ENCODE data around the gene RIMS1. TPM values are rescaled to one million over a fixed set of nuclear protein-coding genes. Genes with fewer than 3 reads are reported as not detected.

The RIMS1 gene
- total and polyA plus RNA-seq, 4 donors = 0.14 to 5.7 (median 1.6) TPM

DNA sequence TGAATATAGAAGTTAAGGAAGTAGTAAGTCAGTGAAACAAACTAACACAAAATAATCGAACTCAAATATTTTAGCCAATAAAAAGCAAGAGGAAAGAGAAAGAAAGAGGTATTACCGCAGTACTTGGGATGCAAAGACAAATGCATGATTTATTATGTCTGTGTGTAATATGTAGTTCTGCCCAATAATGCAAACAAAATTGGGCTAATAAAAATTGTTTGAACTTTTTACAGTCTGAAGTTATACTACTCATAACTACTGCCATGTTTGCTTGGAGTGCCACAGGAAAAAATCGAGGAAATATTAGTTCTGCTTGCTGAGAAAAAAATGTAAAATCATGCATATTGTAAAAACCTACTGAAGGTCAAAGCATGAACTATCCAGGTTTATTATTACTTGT, 375.2 kb downstream of the RIMS1 start:
- no peak overlapping the region for H3K4me3 ChIP-seq
- no peaks in the 10 kb centered on the region for H3K9me3 ChIP-seq (ENCODE audit: control insufficient read depth in 4 of 4, insufficient read depth in 3 of 4, low read length in 3 of 4)
- DNase-seq (no peak), ATAC-seq (ENCODE audit: insufficient read depth, low FRiP score) (no peak)
- H3K27me3 ChIP-seq (ENCODE audit: control insufficient read depth in 3 of 3, insufficient read depth in 3 of 3, low read length in 2 of 3) = no peaks in the 10 kb centered on the region
- WGBS, 2 donors = 86 to 89% methylated on average over 3 of the region's 3 CpGs
- TF ChIP-seq, protein P1, sequence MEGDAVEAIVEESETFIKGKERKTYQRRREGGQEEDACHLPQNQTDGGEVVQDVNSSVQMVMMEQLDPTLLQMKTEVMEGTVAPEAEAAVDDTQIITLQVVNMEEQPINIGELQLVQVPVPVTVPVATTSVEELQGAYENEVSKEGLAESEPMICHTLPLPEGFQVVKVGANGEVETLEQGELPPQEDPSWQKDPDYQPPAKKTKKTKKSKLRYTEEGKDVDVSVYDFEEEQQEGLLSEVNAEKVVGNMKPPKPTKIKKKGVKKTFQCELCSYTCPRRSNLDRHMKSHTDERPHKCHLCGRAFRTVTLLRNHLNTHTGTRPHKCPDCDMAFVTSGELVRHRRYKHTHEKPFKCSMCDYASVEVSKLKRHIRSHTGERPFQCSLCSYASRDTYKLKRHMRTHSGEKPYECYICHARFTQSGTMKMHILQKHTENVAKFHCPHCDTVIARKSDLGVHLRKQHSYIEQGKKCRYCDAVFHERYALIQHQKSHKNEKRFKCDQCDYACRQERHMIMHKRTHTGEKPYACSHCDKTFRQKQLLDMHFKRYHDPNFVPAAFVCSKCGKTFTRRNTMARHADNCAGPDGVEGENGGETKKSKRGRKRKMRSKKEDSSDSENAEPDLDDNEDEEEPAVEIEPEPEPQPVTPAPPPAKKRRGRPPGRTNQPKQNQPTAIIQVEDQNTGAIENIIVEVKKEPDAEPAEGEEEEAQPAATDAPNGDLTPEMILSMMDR (IDR thresholded peaks at IDR 0.05; ENCODE audit: control extremely low read depth, extremely low read depth) = no peak
- no peaks in the 10 kb centered on the region for H3K36me3 ChIP-seq (ENCODE audit: control insufficient read depth in 4 of 4, insufficient read depth in 4 of 4, low read length in 4 of 4)
- no peak overlapping the region for H3K9ac ChIP-seq (ENCODE audit: insufficient read depth in 1 of 2, low read length in 2 of 2)
- H3K4me1 ChIP-seq (ENCODE audit: control insufficient read depth in 5 of 5, insufficient read depth in 5 of 5, low read length in 5 of 5) = no peaks in the 10 kb centered on the region
- H3K27ac ChIP-seq (ENCODE audit: low read depth in 1 of 2, low read length in 1 of 2) = no peak overlapping the region

DNA sequence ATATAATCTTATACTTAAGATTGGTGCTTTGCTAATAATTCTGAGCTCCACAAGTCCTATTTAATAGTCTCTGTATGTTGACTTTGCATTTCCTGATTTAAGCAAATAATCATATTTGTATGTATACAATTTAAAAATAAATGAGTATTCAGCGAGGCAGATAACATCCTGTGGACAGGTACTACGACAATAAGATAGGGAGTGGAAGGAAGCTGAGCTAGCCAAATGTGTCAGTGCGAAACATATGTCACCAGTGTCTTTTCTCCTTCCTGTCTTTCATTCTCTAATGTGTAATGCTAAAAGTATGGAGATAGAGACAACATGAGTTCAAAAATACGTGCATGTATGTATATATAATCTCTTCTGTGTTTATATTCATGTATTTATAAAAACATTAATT, 375.9 kb downstream of the RIMS1 start:
- H3K27ac ChIP-seq (ENCODE audit: low read depth in 1 of 2, low read length in 1 of 2) = no peak overlapping the region
- DNase-seq (no peak), ATAC-seq (ENCODE audit: insufficient read depth, low FRiP score) (no peak)
- H3K4me1 ChIP-seq (ENCODE audit: control insufficient read depth in 5 of 5, insufficient read depth in 5 of 5, low read length in 5 of 5) = no peaks in the 10 kb centered on the region
- WGBS, 2 donors = 71 to 75% methylated on average over 4 of the region's 4 CpGs
- TF ChIP-seq, protein P1 (IDR thresholded peaks at IDR 0.05; ENCODE audit: control extremely low read depth, extremely low read depth) = no peak
- no peaks in the 10 kb centered on the region for H3K9me3 ChIP-seq (ENCODE audit: control insufficient read depth in 4 of 4, insufficient read depth in 3 of 4, low read length in 3 of 4)
- no peak overlapping the region for H3K9ac ChIP-seq (ENCODE audit: insufficient read depth in 1 of 2, low read length in 2 of 2)
- H3K27me3 ChIP-seq (ENCODE audit: control insufficient read depth in 3 of 3, insufficient read depth in 3 of 3, low read length in 2 of 3) = no peaks in the 10 kb centered on the region
- H3K4me3 ChIP-seq = no peak overlapping the region
- no peaks in the 10 kb centered on the region for H3K36me3 ChIP-seq (ENCODE audit: control insufficient read depth in 4 of 4, insufficient read depth in 4 of 4, low read length in 4 of 4)

DNA sequence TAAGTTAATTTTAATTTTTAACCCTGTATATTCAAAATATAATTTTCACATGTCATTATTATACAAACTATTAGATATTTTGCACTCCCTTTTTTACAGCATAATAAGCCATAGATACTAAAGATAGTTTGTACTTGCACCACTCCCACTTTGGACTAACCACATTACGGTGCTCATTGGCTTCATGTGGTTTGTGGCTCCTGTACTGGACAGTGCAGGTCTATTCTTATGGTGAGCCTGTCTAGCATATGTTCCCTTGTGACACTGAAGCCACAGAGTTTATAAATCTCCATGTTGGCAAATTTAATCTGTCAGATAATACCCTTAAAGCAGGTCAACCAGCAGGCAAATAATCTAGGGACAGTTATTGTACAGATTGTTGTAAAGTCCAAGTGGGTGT, 381.1 kb downstream of the RIMS1 start:
- 90 to 93% methylated on average over 1 of the region's 1 CpG for WGBS, 2 donors
- H3K9me3 ChIP-seq (ENCODE audit: control insufficient read depth in 4 of 4, insufficient read depth in 3 of 4, low read length in 3 of 4) = no peaks in the 10 kb centered on the region
- H3K9ac ChIP-seq (ENCODE audit: insufficient read depth in 1 of 2, low read length in 2 of 2) = no peak overlapping the region
- H3K27me3 ChIP-seq (ENCODE audit: control insufficient read depth in 3 of 3, insufficient read depth in 3 of 3, low read length in 2 of 3) = no peaks in the 10 kb centered on the region
- DNase-seq (no peak), ATAC-seq (ENCODE audit: insufficient read depth, low FRiP score) (no peak)
- H3K36me3 ChIP-seq (ENCODE audit: control insufficient read depth in 4 of 4, insufficient read depth in 4 of 4, low read length in 4 of 4) = no peaks in the 10 kb centered on the region
- H3K4me3 ChIP-seq = no peak overlapping the region
- H3K4me1 ChIP-seq (ENCODE audit: control insufficient read depth in 5 of 5, insufficient read depth in 5 of 5, low read length in 5 of 5) = no peaks in the 10 kb centered on the region
- H3K27ac ChIP-seq (ENCODE audit: low read depth in 1 of 2, low read length in 1 of 2) = no peak overlapping the region
- TF ChIP-seq, protein P1 (IDR thresholded peaks at IDR 0.05; ENCODE audit: control extremely low read depth, extremely low read depth) = no peak

DNA sequence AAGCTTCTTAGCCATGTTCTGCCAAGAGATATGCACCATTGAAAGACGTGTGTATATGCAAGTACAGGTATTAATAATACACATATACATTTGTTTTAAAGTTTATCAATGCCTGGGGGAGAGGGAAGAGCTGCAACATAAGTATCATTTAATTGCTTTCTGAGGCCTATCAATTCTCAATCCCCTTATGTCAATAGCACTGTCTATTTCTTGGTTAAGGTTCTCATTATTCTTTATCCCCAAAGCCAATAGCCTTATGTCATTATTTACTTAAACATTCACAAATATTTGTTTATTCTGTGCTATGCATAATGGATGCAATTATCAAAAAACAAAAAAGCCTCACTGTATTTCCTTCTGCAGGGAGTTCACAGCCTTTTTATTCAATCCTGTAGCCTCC, 385.2 kb downstream of the RIMS1 start:
- no peaks in the 10 kb centered on the region for H3K9me3 ChIP-seq (ENCODE audit: control insufficient read depth in 4 of 4, insufficient read depth in 3 of 4, low read length in 3 of 4)
- H3K27ac ChIP-seq (ENCODE audit: low read depth in 1 of 2, low read length in 1 of 2) = no peak overlapping the region
- H3K36me3 ChIP-seq (ENCODE audit: control insufficient read depth in 4 of 4, insufficient read depth in 4 of 4, low read length in 4 of 4) = no peaks in the 10 kb centered on the region
- H3K4me3 ChIP-seq = no peak overlapping the region
- H3K4me1 ChIP-seq (ENCODE audit: control insufficient read depth in 5 of 5, insufficient read depth in 5 of 5, low read length in 5 of 5) = no peaks in the 10 kb centered on the region
- DNase-seq (no peak), ATAC-seq (ENCODE audit: insufficient read depth, low FRiP score) (no peak)
- TF ChIP-seq, protein P1 (IDR thresholded peaks at IDR 0.05; ENCODE audit: control extremely low read depth, extremely low read depth) = no peak
- no peaks in the 10 kb centered on the region for H3K27me3 ChIP-seq (ENCODE audit: control insufficient read depth in 3 of 3, insufficient read depth in 3 of 3, low read length in 2 of 3)
- H3K9ac ChIP-seq (ENCODE audit: insufficient read depth in 1 of 2, low read length in 2 of 2) = no peak overlapping the region
- 76 to 84% methylated on average over 1 of the region's 1 CpG for WGBS, 2 donors
